Activated CD4-positive, alpha-beta T cell treated with anti-CD3 and anti-CD28 coated beads for 1 hour (primary cell): ENCODE results near the gene ZNF143.
"Not testable (repeated sequence)": the region's sequence is repeated elsewhere in the genome, so short reads cannot be mapped to it uniquely, and the experiment has no call there.

ENCODE experiments used
- DNase-seq: peaks from one replicate; pipeline ENCODE4 v3.0.0-alpha.2; 2020

Gene ZNF143

GRCh38 chr11:9498457-9499078 lies 37.8 kb downstream of the ZNF143 start:
- DNase-seq: no peak

GRCh38 chr11:9506489-9507276 lies 45.9 kb downstream of the ZNF143 start:
- DNase-seq: peak; percentile 59

- no peak for DNase-seq
These were observed 46.4 kb downstream of the ZNF143 start for GRCh38 chr11:9507277-9507580.

- DNase-seq: no peak
These were observed 48.2 kb downstream of the ZNF143 start for GRCh38 chr11:9509041-9509440.

GRCh38 chr11:9512370-9513019 lies 51.7 kb downstream of the ZNF143 start:
- no peak for DNase-seq

- DNase-seq: not testable (repeated sequence)
These were observed 53.8 kb downstream of the ZNF143 start for GRCh38 chr11:9514576-9514975.

- no peak for DNase-seq
These were observed 55.3 kb downstream of the ZNF143 start for GRCh38 chr11:9516113-9516512.

GRCh38 chr11:9518835-9519410 lies 58.1 kb downstream of the ZNF143 start:
- no peak for DNase-seq

GRCh38 chr11:9524001-9524400 lies 63.2 kb downstream of the ZNF143 start:
- no peak for DNase-seq

- no peak for DNase-seq
These were observed 64.3 kb downstream of the ZNF143 start for GRCh38 chr11:9525116-9525515.

- DNase-seq: no peak
These were observed 66.8 kb downstream of the ZNF143 start for GRCh38 chr11:9527481-9528135.

GRCh38 chr11:9528136-9528501 lies 67.3 kb downstream of the ZNF143 start:
- no peak for DNase-seq

GRCh38 chr11:9528573-9529333 lies 67.9 kb downstream of the ZNF143 start:
- no peak for DNase-seq

GRCh38 chr11:9529334-9529650 lies 68.5 kb downstream of the ZNF143 start:
- no peak for DNase-seq

- DNase-seq: no peak
These were observed 69.3 kb downstream of the ZNF143 start for GRCh38 chr11:9530020-9530621.

- DNase-seq: no peak
These were observed 70.3 kb downstream of the ZNF143 start for GRCh38 chr11:9530901-9531625.

GRCh38 chr11:9533058-9533457 lies 72.2 kb downstream of the ZNF143 start:
- no peak for DNase-seq

- no peak for DNase-seq
These were observed 73.1 kb downstream of the ZNF143 start for GRCh38 chr11:9533736-9534473.

GRCh38 chr11:9535189-9535781 lies 74.5 kb downstream of the ZNF143 start:
- DNase-seq: peak; percentile 64

GRCh38 chr11:9538548-9538947 lies 77.7 kb downstream of the ZNF143 start:
- no peak for DNase-seq
